AG10803 (cell line): ENCODE results near the gene TLX2.

ENCODE experiments used
- DNase-seq: peaks from one replicate; pipeline ENCODE4 v3.0.0; 2010; ENCODE audit warnings: low read depth
- H3K4me3 ChIP-seq: 2 replicates; pipeline ENCODE4 v1.5.1; 2011; ENCODE audit warnings: mild to moderate bottlenecking, low read length, control low read depth
- CTCF ChIP-seq: conservative IDR thresholded peaks from 2 replicates; pipeline ENCODE4 v1.5.1; 2011; ENCODE audit warnings: mild to moderate bottlenecking, low read length, control low read depth, inconsistent platforms

The TLX2 gene

GRCh38 chr2:74515981-74516633 is 1.9 kb downstream of the TLX2 start:
- no peak for TF ChIP-seq CTCF
- H3K4me3 ChIP-seq, result no peak overlapping the region
- peak; percentile 37 for DNase-seq

GRCh38 chr2:74516650-74517049 is 2.4 kb downstream of the TLX2 start:
- no peak for DNase-seq
- no peak overlapping the region for H3K4me3 ChIP-seq
- TF ChIP-seq CTCF, result no peak

- TF ChIP-seq CTCF, result no peak
- no peak overlapping the region for H3K4me3 ChIP-seq
- DNase-seq, result no peak
Observed at GRCh38 chr2:74522516-74522915, 8.3 kb downstream of the TLX2 start.

GRCh38 chr2:74524005-74524404 is 9.8 kb downstream of the TLX2 start:
- TF ChIP-seq CTCF, result no peak
- DNase-seq, result no peak
- no peak overlapping the region for H3K4me3 ChIP-seq

- H3K4me3 ChIP-seq, result no peak overlapping the region
- DNase-seq, result no peak
- no peak for TF ChIP-seq CTCF
Observed at GRCh38 chr2:74524955-74525716, 10.9 kb downstream of the TLX2 start.

GRCh38 chr2:74525717-74526648 is 11.7 kb downstream of the TLX2 start, which contains the start of gene DQX1:
DQX1 (minus strand) TSS chr2:74526231; CDS start chr2:74525729, 502 bp downstream.
- no peak within 1 kb of the TSS for H3K4me3 ChIP-seq
- no peak for TF ChIP-seq CTCF
- DNase-seq, result no peak
